HEK293 (cell line): ENCODE measurements around the gene TMEM181.
A peak's percentile ranks its signal among the peaks of the same experiment; 100 is the strongest.

ENCODE experiments used
- BCL11B ChIP-seq: fragments of 450-650 bp; formaldehyde crosslinking; IDR thresholded peaks from 2 replicates; pipeline ENCODE4 v1.5.1; 2016; ENCODE audit warnings: low read depth, missing biosample characterization, missing genetic modification characterization
- GFI1B ChIP-seq: fragments of 450-650 bp; formaldehyde crosslinking; IDR thresholded peaks from 2 replicates; pipeline ENCODE4 v1.5.1; 2016; ENCODE audit warnings: missing biosample characterization, missing genetic modification characterization
- GLI2 ChIP-seq: fragments of 450-650 bp; formaldehyde crosslinking; IDR thresholded peaks from 2 replicates; pipeline ENCODE4; 2017; ENCODE audit warnings: missing biosample characterization, missing genetic modification characterization, low read depth, borderline replicate concordance
- GLIS2 ChIP-seq: fragments of 450-650 bp; formaldehyde crosslinking; IDR thresholded peaks from 2 replicates; pipeline ENCODE4 v1.5.1; 2016; ENCODE audit warnings: missing biosample characterization, missing genetic modification characterization
- HOXC10 ChIP-seq: sonication (generic); formaldehyde crosslinking; IDR thresholded peaks from 2 replicates; pipeline ENCODE4 v1.8.1; 2023; ENCODE audit warnings: mild to moderate bottlenecking, missing genetic modification reagents
- INSM2 ChIP-seq: fragments of 450-650 bp; formaldehyde crosslinking; IDR thresholded peaks from 2 replicates; pipeline ENCODE4 v1.5.1; 2016; ENCODE audit warnings: missing biosample characterization, missing genetic modification characterization
- KLF16 ChIP-seq: fragments of 450-650 bp; formaldehyde crosslinking; IDR thresholded peaks from 2 replicates; pipeline ENCODE4 v1.5.1; 2017; ENCODE audit warnings: missing biosample characterization, missing genetic modification characterization
- KLF7 ChIP-seq: fragments of 450-650 bp; formaldehyde crosslinking; IDR thresholded peaks from 2 replicates; pipeline ENCODE4 v1.5.1; 2016; ENCODE audit warnings: missing biosample characterization, missing genetic modification characterization, borderline replicate concordance
- KLF8 ChIP-seq: fragments of 450-650 bp; formaldehyde crosslinking; IDR thresholded peaks from 2 replicates; pipeline ENCODE4 v1.5.1; 2016; ENCODE audit warnings: missing biosample characterization, missing genetic modification characterization
- KLF9 ChIP-seq: fragments of 450-650 bp; formaldehyde crosslinking; IDR thresholded peaks from 2 replicates; pipeline ENCODE4 v1.5.1; 2016; ENCODE audit warnings: missing biosample characterization, missing genetic modification characterization, low read depth
- MEIS1 ChIP-seq: sonication (generic); formaldehyde crosslinking; IDR thresholded peaks from 2 replicates; pipeline ENCODE4 v1.8.1; 2022; ENCODE audit warnings: missing genetic modification reagents, mild to moderate bottlenecking, borderline replicate concordance
- MYNN ChIP-seq: fragments of 450-650 bp; formaldehyde crosslinking; IDR thresholded peaks from 2 replicates; pipeline ENCODE4 v1.5.1; 2016; ENCODE audit warnings: missing biosample characterization, missing genetic modification characterization, borderline replicate concordance
- OVOL3 ChIP-seq: fragments of 450-650 bp; formaldehyde crosslinking; IDR thresholded peaks from 2 replicates; pipeline ENCODE4 v1.5.1; 2016; ENCODE audit warnings: missing biosample characterization, missing genetic modification characterization
- TRIM28 ChIP-seq: IDR thresholded peaks from 2 replicates; pipeline ENCODE4 v1.6.1; 2011; ENCODE audit warnings: low read length, control low read depth, borderline replicate concordance
- TSHZ1 ChIP-seq: fragments of 450-650 bp; formaldehyde crosslinking; IDR thresholded peaks from 2 replicates; pipeline ENCODE4 v1.5.1; 2016; ENCODE audit warnings: missing biosample characterization, missing genetic modification characterization, borderline replicate concordance
- ZBTB17 ChIP-seq: fragments of 450-650 bp; formaldehyde crosslinking; IDR thresholded peaks from 2 replicates; pipeline ENCODE4 v1.5.1; 2016; ENCODE audit warnings: missing biosample characterization, missing genetic modification characterization
- ZBTB20 ChIP-seq: fragments of 450-650 bp; formaldehyde crosslinking; IDR thresholded peaks from 2 replicates; pipeline ENCODE4 v1.5.1; 2016; ENCODE audit warnings: missing biosample characterization, missing genetic modification characterization
- ZFHX2 ChIP-seq: fragments of 450-650 bp; formaldehyde crosslinking; conservative IDR thresholded peaks from 2 replicates; pipeline ENCODE4 v1.5.1; 2016; ENCODE audit warnings: missing biosample characterization, missing genetic modification characterization
- ZFP37 ChIP-seq: fragments of 450-650 bp; formaldehyde crosslinking; IDR thresholded peaks from 2 replicates; pipeline ENCODE4 v1.5.1; 2016; ENCODE audit warnings: missing biosample characterization, missing genetic modification characterization
- ZIC2 ChIP-seq: fragments of 450-650 bp; formaldehyde crosslinking; IDR thresholded peaks from 2 replicates; pipeline ENCODE4 v1.5.1; 2016; ENCODE audit warnings: missing biosample characterization, missing genetic modification characterization
- ZNF140 ChIP-seq: fragments of 450-650 bp; formaldehyde crosslinking; IDR thresholded peaks from 2 replicates; pipeline ENCODE4 v1.5.1; 2016; ENCODE audit warnings: missing biosample characterization, missing genetic modification characterization
- ZNF175 ChIP-seq: fragments of 450-650 bp; formaldehyde crosslinking; IDR thresholded peaks from 2 replicates; pipeline ENCODE4 v1.5.1; 2016; ENCODE audit warnings: missing biosample characterization, missing genetic modification characterization
- ZNF184 ChIP-seq: fragments of 450-650 bp; IDR thresholded peaks from 2 replicates; pipeline ENCODE4 v1.5.1; 2018; ENCODE audit warnings: missing biosample characterization, mild to moderate bottlenecking, missing genetic modification characterization
- ZNF214 ChIP-seq: fragments of 450-650 bp; formaldehyde crosslinking; IDR thresholded peaks from 2 replicates; pipeline ENCODE4 v1.5.1; 2017; ENCODE audit warnings: missing biosample characterization, mild to moderate bottlenecking, missing genetic modification characterization, borderline replicate concordance
- ZNF221 ChIP-seq: fragments of 450-650 bp; formaldehyde crosslinking; IDR thresholded peaks from 2 replicates; pipeline ENCODE4 v1.5.1; 2017; ENCODE audit warnings: missing biosample characterization, missing genetic modification characterization, borderline replicate concordance
- ZNF23 ChIP-seq: fragments of 450-650 bp; formaldehyde crosslinking; IDR thresholded peaks from 2 replicates; pipeline ENCODE4 v1.5.1; 2016; ENCODE audit warnings: missing biosample characterization, missing genetic modification characterization, borderline replicate concordance
- ZNF26 ChIP-seq: fragments of 450-650 bp; formaldehyde crosslinking; IDR thresholded peaks from 2 replicates; pipeline ENCODE4 v1.5.1; 2016; ENCODE audit warnings: missing biosample characterization, missing genetic modification characterization
- ZNF266 ChIP-seq: fragments of 450-650 bp; formaldehyde crosslinking; IDR thresholded peaks from 2 replicates; pipeline ENCODE4 v1.5.1; 2016; ENCODE audit warnings: missing biosample characterization, missing genetic modification characterization, low read depth
- ZNF350 ChIP-seq: fragments of 450-650 bp; formaldehyde crosslinking; IDR thresholded peaks from 2 replicates; pipeline ENCODE4 v1.5.0; 2017; ENCODE audit warnings: missing biosample characterization, mild to moderate bottlenecking, missing genetic modification characterization
- ZNF394 ChIP-seq: fragments of 450-650 bp; formaldehyde crosslinking; IDR thresholded peaks from 2 replicates; pipeline ENCODE4 v1.5.1; 2016; ENCODE audit warnings: missing biosample characterization, missing genetic modification characterization, mild to moderate bottlenecking, moderate library complexity, borderline replicate concordance
- ZNF404 ChIP-seq: fragments of 450-650 bp; formaldehyde crosslinking; IDR thresholded peaks from 2 replicates; pipeline ENCODE4 v1.5.1; 2017; ENCODE audit warnings: missing biosample characterization, missing genetic modification characterization
- ZNF48 ChIP-seq: fragments of 450-650 bp; formaldehyde crosslinking; IDR thresholded peaks from 2 replicates; pipeline ENCODE4 v1.5.1; 2016; ENCODE audit warnings: missing biosample characterization, missing genetic modification characterization
- ZNF776 ChIP-seq: fragments of 450-650 bp; formaldehyde crosslinking; IDR thresholded peaks from 2 replicates; pipeline ENCODE4 v1.5.0; 2017; ENCODE audit warnings: missing biosample characterization, missing genetic modification characterization, borderline replicate concordance
- ZNF791 ChIP-seq: fragments of 450-650 bp; formaldehyde crosslinking; IDR thresholded peaks from 2 replicates; pipeline ENCODE4 v1.5.1; 2016; ENCODE audit warnings: missing biosample characterization, missing genetic modification characterization
- ZNF837 ChIP-seq: fragments of 450-650 bp; formaldehyde crosslinking; IDR thresholded peaks from 2 replicates; pipeline ENCODE4 v1.5.1; 2016; ENCODE audit warnings: missing biosample characterization, missing genetic modification characterization
- ZNF843 ChIP-seq: fragments of 450-650 bp; formaldehyde crosslinking; IDR thresholded peaks from 2 replicates; pipeline ENCODE4 v1.5.1; 2016; ENCODE audit warnings: missing biosample characterization, missing genetic modification characterization

TMEM181 gene

GRCh38 chr6:158536084-158536890 is 23.6 kb upstream of the TMEM181 start (continued):
- TF ChIP-seq ZBTB20 (peak; percentile 93), ZNF140 (tag by site-specific recombination) (no peak), ZNF214 (no peak), ZBTB17 (tag by site-specific recombination) (peak; percentile 43; the same call in 1 of the 2 replicates), KLF7 (tag by site-specific recombination) (peak; percentile 81; the same call in 1 of the 2 replicates), MEIS1 (no peak), ZNF350 (tag by site-specific recombination) (no peak), ZNF184 (no peak), GLIS2 (peak; percentile 94), ZFHX2 (tag by site-specific recombination) (peak; percentile 99), ZNF843 (tag by site-specific recombination) (no peak), MYNN (tag by site-specific recombination) (no peak), OVOL3 (tag by site-specific recombination) (no peak), ZNF175 (no peak), TRIM28 (no peak), ZNF221 (tag by site-specific recombination) (no peak), ZNF26 (tag by site-specific recombination) (no peak), ZNF837 (tag by site-specific recombination) (no peak), ZFP37 (tag by site-specific recombination) (no peak), KLF8 (tag by site-specific recombination) (peak; percentile 93), BCL11B (tag by site-specific recombination) (peak; percentile 90; the same call in 1 of the 2 replicates), ZIC2 (0 out of 2 replicates have a peak, but pooled peaks have one; percentile 26), ZNF48 (no peak), KLF16 (tag by site-specific recombination) (peak; percentile 91), ZNF394 (no peak), INSM2 (tag by site-specific recombination) (no peak), HOXC10 (CRISPR knock-in tag) (no peak; the same call in 1 of the 2 replicates), ZNF776 (no peak), TSHZ1 (tag by site-specific recombination) (no peak), ZNF404 (no peak), KLF9 (tag by site-specific recombination) (peak; percentile 87), ZNF266 (tag by site-specific recombination) (no peak), GLI2 (tag by site-specific recombination) (no peak), ZNF791 (no peak), ZNF23 (tag by site-specific recombination) (no peak), GFI1B (peak; percentile 72; the same call in 1 of the 2 replicates)
